ENCODE measurements around the gene KCNK7.

GRCh38 chr11:65609229-65609628 is 13.6 kb upstream of the KCNK7 start:
- no peak for TF ChIP-seq CTCF (conservative IDR thresholded peaks at IDR 0.05 in 1 of 2, IDR thresholded peaks at IDR 0.05 in 1 of 2; ENCODE audit: extremely low read depth in 1 of 2, insufficient read depth in 1 of 2, low read depth in 1 of 2, low read length in 2 of 2)
- TF ChIP-seq EZH2 (IDR thresholded peaks at IDR 0.05; ENCODE audit: borderline replicate concordance, low read length), result no peak

Measured in mammary epithelial cell (primary cell).